Right lobe of liver (tissue), 6 donors: Measurements from ENCODE around the gene GSN. TPM values are rescaled to one million over a fixed set of nuclear protein-coding genes. Genes with fewer than 3 reads are reported as not detected.

Source experiments
- ATAC-seq, 4 donors: fragments of 200-7000 bp; cut with Tn5 transposase; one replicate each; pipeline ENCODE4 v1.9.1; 2020; ENCODE audit warnings: mild to moderate bottlenecking in 4 of 4, moderate library complexity in 4 of 4
- DNase-seq, 3 donors: peaks; one replicate each; pipeline ENCODE4 v3.0.0-alpha.2; 2020
- H3K27ac ChIP-seq, 3 donors: fragments of 200-600 bp; one replicate each; pipeline ENCODE4 v1.8.0; 2022
- H3K27me3 ChIP-seq, 2 donors: fragments of 200-600 bp; one replicate each; pipeline ENCODE4 v1.8.0; 2022
- H3K36me3 ChIP-seq, 4 donors: fragments of 200-600 bp; sonication (generic) in 1 of 4; one replicate each; pipeline versions ENCODE4 v1.5.1 to v1.8.0; 2017 to 2022; ENCODE audit warnings: control low read depth in 1 of 4
- H3K4me1 ChIP-seq, 4 donors: fragments of 200-600 bp; sonication (generic) in 1 of 4; one replicate each; pipeline versions ENCODE4 v1.5.1 to v1.8.0; 2017 to 2022; ENCODE audit warnings: control low read depth in 1 of 4
- H3K4me3 ChIP-seq, 3 donors: fragments of 200-600 bp; one replicate each; pipeline ENCODE4 v1.8.0; 2022
- H3K9me3 ChIP-seq, 4 donors: fragments of 200-600 bp; sonication (generic) in 1 of 4; one replicate each; pipeline versions ENCODE4 v1.5.1 to v1.8.0; 2017 to 2022; ENCODE audit warnings: control low read depth in 1 of 4
- POLR2A ChIP-seq: fragments of 450-650 bp; IDR thresholded peaks from one replicate; pipeline ENCODE4 v1.6.1; 2017; ENCODE audit warnings: antibody characterized with exemption, mild to moderate bottlenecking
- WGBS: methylation state at CpG from one replicate; pipeline ENCODE4 v1.1.6; 2018; ENCODE audit warnings: low coverage, low lambda C conversion rate; ENCODE audit not compliant: insufficient coverage; ENCODE audit errors: missing lambda C conversion rate; 5-methylcytosine and 5-hydroxymethylcytosine counted together
- intact Hi-C, 2 donors: fragments of 100-400 bp; cut with DNase I; formaldehyde crosslinking; loops; one replicate each; pipeline versions ENCODE4 v1.11.2 to v1.14.1; 2022
- total RNA-seq, 6 experiments: library from RNA; depleted of rRNA in 2 of 6; stranded (reverse); fragments of >200 nt in 2 of 6; fragmentation: NEBNext Ultra II Directional in 3 of 6; extraction: Animal tissue kit (Norgen Biotek cat#: 25700) in 3 of 6; gene quantifications; one replicate each; pipeline versions ENCODE4 v1.1.0 to v1.2.4, GENCODE V29; 2016 to 2023
- TF ChIP-seq, protein P1 (sequence below), 4 donors: fragments of 200-600 bp in 3 of 4; fragments of 450-650 bp in 1 of 4; IDR thresholded peaks; one replicate each; pipeline versions ENCODE4 v1.5.1 to v1.8.0; 2016 to 2022; ENCODE audit warnings: antibody characterized with exemption in 4 of 4, mild to moderate bottlenecking in 2 of 4
- donor health status: DM: no; HTN: yes; CAD: no.
- donor health status: DM: no; HTN: no; CAD: no.
- donor health status: DM: no; HTN: no; CAD: no.
- donor health status: DM: no; HTN: yes; CAD: no.
- donor health status: DM: no; HTN: yes; CAD: no.

Gene GSN
- total RNA-seq, 6 experiments from 2014 or later: 23.1 to 96.9 (median 38.8) TPM

DNA sequence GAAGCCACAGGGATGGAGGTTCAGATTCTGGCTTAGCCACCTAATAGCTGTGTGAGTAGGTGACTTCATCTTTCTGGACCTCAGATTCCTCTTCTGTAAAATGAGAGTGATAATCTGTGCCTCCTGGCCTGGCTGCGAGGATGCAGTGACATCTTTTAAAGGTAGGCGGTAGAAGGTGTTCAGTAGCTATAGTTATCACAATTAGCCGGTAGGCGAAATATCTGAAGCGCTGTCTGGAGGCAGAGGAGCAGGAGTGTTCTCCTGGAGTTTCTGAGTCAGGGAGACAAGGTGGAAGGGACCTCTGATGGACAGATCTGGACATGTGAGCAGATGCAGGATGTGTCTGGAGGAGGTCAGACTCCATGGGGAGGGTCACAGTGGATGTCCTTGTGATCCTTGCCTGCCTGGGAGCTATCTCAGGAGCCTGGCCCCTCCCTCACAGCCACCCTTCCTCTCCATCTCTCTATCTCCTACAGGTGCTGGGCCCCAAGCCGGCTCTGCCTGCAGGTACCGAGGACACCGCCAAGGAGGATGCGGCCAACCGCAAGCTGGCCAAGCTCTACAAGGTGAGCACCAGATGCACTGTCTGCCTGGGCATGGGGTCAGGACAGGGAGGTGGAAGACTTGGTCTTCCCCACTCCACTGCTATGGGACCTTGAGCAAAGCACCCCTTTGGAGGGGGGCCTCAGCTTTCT, 45.6 kb downstream of the GSN start:
- H3K9me3 ChIP-seq: no peaks in the 10 kb centered on the region
- peak in 1 of 3 donors; percentile 18 for DNase-seq
- intact Hi-C loops: no loop called here
- no peak overlapping the region for H3K27ac ChIP-seq
- H3K36me3 ChIP-seq: peaks cover 0 to 18% (median 0%) of the 10 kb centered on the region in 4 donors
- ATAC-seq: no peak
- no peak for TF ChIP-seq POLR2A
- TF ChIP-seq, protein P1, sequence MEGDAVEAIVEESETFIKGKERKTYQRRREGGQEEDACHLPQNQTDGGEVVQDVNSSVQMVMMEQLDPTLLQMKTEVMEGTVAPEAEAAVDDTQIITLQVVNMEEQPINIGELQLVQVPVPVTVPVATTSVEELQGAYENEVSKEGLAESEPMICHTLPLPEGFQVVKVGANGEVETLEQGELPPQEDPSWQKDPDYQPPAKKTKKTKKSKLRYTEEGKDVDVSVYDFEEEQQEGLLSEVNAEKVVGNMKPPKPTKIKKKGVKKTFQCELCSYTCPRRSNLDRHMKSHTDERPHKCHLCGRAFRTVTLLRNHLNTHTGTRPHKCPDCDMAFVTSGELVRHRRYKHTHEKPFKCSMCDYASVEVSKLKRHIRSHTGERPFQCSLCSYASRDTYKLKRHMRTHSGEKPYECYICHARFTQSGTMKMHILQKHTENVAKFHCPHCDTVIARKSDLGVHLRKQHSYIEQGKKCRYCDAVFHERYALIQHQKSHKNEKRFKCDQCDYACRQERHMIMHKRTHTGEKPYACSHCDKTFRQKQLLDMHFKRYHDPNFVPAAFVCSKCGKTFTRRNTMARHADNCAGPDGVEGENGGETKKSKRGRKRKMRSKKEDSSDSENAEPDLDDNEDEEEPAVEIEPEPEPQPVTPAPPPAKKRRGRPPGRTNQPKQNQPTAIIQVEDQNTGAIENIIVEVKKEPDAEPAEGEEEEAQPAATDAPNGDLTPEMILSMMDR (IDR thresholded peaks at IDR 0.05): no peak
- H3K4me3 ChIP-seq: no peak overlapping the region
- no peaks in the 10 kb centered on the region for H3K27me3 ChIP-seq
- peaks cover 0 to 13% (median 5%) of the 10 kb centered on the region in 4 donors for H3K4me1 ChIP-seq
- WGBS: no CpG with 5 or more reads among the region's 10 CpGs

DNA sequence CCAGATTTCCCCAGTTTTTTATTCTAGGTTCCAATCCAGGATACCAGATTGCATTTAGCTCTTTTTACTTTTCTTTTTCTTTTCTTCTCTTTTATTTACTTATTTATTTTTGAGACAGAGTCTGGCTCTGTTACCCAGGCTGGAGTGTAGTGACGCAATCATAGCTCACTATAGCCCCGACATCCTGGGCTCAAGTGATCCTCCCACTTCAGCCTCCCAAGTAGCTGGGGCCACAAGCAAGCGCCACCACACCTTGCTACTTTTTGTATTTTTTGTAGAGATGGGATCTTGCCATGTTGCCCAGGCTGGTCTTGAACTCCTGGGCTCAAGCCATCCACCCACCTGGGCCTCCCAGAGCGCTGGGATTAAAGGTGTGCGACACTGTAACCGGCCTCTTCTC, 48.4 kb downstream of the GSN start:
- DNase-seq: no peak
- Histone ChIP-seq H3K4me1 (peaks cover 0 to 24% (median 8%) of the 10 kb centered on the region in 4 donors), H3K36me3 (peaks cover 0 to 13% (median 0%) of the 10 kb centered on the region in 4 donors), H3K27ac (no peak overlapping the region), H3K9me3 (no peaks in the 10 kb centered on the region), H3K4me3 (no peak overlapping the region), H3K27me3 (no peaks in the 10 kb centered on the region)
- 79% methylated on average over 6 of the region's 6 CpGs for WGBS
- intact Hi-C loops: no loop called here
- no peak for TF ChIP-seq POLR2A
- TF ChIP-seq, protein P1 (IDR thresholded peaks at IDR 0.05): no peak
- ATAC-seq: no peak

DNA sequence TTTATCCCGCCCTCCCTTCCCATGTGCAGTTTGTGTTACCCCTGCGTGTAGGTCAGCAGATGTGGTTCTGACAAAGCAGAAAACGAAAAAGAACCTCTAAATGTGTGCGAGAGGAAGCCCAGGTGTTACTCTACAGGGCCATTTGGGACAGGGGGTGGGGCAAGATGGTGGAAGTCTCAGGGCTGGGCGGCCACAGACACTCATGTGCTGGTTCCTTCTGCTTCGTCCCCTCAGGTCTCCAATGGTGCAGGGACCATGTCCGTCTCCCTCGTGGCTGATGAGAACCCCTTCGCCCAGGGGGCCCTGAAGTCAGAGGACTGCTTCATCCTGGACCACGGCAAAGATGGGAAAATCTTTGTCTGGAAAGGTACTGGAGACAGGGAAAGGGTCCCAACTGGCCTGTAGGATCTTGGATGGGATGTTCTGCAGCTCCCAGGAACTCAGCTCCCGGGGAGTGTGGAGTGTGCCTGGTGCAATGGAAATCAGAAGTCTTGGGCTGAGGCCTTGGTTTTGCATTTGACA, 49.0 kb downstream of the GSN start:
- ATAC-seq (no peak), DNase-seq (peak in 2 of 3 donors; percentile 5 to 29)
- no peak overlapping the region for H3K4me3 ChIP-seq
- no peaks in the 10 kb centered on the region for H3K9me3 ChIP-seq
- no peak for TF ChIP-seq POLR2A
- TF ChIP-seq, protein P1 (IDR thresholded peaks at IDR 0.05): no peak
- 90% methylated on average over 4 of the region's 11 CpGs for WGBS
- peaks cover 0 to 24% (median 8%) of the 10 kb centered on the region in 4 donors for H3K4me1 ChIP-seq
- peaks cover 0 to 8% (median 0%) of the 10 kb centered on the region in 4 donors for H3K36me3 ChIP-seq
- intact Hi-C loops: no loop called here
- H3K27me3 ChIP-seq: no peaks in the 10 kb centered on the region
- peak overlapping the region in 1 of 3 donors; percentile 42 for H3K27ac ChIP-seq

DNA sequence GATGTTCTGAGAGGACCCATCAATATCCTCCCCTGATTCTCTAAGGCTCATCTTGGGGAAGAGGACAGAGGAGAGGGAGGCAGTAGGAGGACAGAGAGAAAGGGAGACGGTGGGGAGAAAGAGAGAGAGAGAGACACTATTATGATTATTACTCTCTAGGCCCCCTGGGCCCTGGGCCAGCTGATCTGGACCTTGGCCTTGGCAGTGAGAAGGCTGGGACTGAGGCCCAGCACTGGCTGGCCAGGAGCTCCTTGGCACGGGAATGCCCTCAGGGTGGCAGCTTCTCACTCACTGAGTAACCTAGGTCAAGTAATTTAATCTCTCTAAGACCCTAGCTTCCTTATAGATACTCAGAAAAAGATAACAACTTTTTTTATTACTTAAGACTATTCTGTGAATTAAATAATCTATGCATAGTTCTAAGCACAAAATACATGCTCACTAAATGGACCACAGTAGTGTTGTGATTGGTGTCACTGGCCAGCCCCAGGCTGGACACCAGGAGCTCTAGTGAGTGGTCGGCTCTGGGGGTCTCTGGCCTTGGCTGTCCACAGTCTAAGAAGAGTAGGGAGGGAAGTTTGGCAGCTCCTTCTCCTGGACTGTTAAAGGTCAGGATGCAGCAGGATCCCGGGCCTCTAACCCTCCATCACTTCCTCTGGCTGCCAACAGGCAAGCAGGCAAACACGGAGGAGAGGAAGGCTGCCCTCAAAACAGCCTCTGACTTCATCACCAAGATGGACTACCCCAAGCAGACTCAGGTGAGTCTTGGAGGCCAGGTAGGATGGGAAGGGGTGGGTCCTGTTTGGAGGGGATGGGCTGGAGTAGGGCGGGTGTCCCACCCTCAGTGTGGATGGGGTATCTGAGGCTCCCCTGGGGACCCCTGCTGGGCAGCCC, 50.0 kb downstream of the GSN start:
- ATAC-seq: peak; percentile 46 to 76 (median 70)
- peaks cover 0 to 30% (median 9%) of the 10 kb centered on the region in 4 donors for H3K4me1 ChIP-seq
- H3K27ac ChIP-seq: peak overlapping the region in 2 of 3 donors; percentile 15 to 42
- TF ChIP-seq, protein P1 (IDR thresholded peaks at IDR 0.05): peak in 2 of 4 donors; percentile 20 to 34
- TF ChIP-seq POLR2A: no peak
- H3K36me3 ChIP-seq: peaks cover 0 to 4% (median 0%) of the 10 kb centered on the region in 4 donors
- no peaks in the 10 kb centered on the region for H3K9me3 ChIP-seq
- intact Hi-C loops: no loop called here
- H3K4me3 ChIP-seq: no peak overlapping the region
- no peaks in the 10 kb centered on the region for H3K27me3 ChIP-seq
- DNase-seq: peak; percentile 68 to 88 (median 87)
- WGBS: 13% methylated on average over 4 of the region's 6 CpGs
